Adipocyte (in vitro differentiated cells): ENCODE results near the gene FHL2.
A peak's percentile ranks its signal among the peaks of the same experiment; 100 is the strongest.

Experiments
- DNase-seq: peaks from one replicate; pipeline ENCODE4 v3.0.0-alpha.2; 2015; ENCODE audit warnings: low read depth
- H3K27me3 ChIP-seq: replicated peaks from 2 replicates; pipeline ENCODE4 v1.7.0; 2013; ENCODE audit warnings: mild to moderate bottlenecking, low read length, moderate library complexity; ENCODE audit not compliant: control insufficient read depth, insufficient read depth
- H3K36me3 ChIP-seq: 2 replicates; pipeline ENCODE4 v1.7.0; 2013; ENCODE audit warnings: low read length, mild to moderate bottlenecking, moderate library complexity; ENCODE audit not compliant: control insufficient read depth, insufficient read depth, severe bottlenecking
- H3K4me1 ChIP-seq: 2 replicates; pipeline ENCODE4 v1.7.0; 2013; ENCODE audit warnings: mild to moderate bottlenecking, low read length, moderate library complexity; ENCODE audit not compliant: control insufficient read depth, insufficient read depth
- H3K4me3 ChIP-seq: 2 replicates; pipeline ENCODE4 v1.7.0; 2013; ENCODE audit warnings: mild to moderate bottlenecking, low read length, moderate library complexity
- H3K9ac ChIP-seq: 2 replicates; pipeline ENCODE4 v1.7.0; 2013; ENCODE audit warnings: mild to moderate bottlenecking, low read length, moderate library complexity
- H3K9me3 ChIP-seq: 2 replicates; pipeline ENCODE4 v1.7.0; 2013; ENCODE audit warnings: mild to moderate bottlenecking, low read length, moderate library complexity; ENCODE audit not compliant: control insufficient read depth

Gene FHL2

DNA sequence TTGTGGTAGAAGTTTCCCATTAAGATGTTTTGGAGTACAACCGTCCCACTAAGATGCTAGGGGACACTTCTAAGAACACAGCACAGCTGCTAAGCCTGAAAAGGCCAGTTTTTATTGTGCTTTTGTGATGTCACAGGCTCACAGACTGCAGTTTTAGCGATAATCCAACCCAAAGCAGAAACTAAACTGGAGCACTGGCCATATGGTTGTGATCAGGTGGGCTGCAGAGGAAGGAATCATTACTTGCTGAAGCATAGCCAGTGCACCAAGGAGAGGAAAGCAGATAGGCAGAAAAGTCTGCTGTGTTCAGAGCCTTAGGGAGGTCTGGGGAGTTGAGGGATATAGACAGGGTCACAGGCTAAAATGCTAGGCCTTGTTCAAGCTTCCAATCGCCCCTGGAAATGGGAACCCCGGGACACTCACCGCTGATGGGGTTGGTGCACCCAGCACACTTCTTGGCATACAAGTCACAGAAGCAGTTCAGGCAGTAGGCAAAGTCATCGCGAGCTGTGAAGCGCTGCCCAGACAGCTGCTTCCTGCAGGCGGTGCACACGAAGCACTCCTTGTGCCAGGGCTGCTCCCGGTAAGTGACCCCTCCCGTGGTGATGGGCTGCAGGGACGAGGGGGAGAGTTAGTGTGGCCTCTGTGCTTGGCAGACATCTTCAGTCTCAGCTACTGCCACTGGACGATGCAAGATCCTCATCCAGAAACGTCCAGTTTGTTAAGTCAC is 35.8 kb downstream of the FHL2 start:
- H3K9ac ChIP-seq = no peak overlapping the region
- H3K27me3 ChIP-seq = no peaks in the 10 kb centered on the region
- H3K36me3 ChIP-seq = peaks cover 96% of the 10 kb centered on the region
- peaks cover 5% of the 10 kb centered on the region for H3K4me1 ChIP-seq
- no peak for DNase-seq
- no peaks in the 10 kb centered on the region for H3K9me3 ChIP-seq
- H3K4me3 ChIP-seq = no peak overlapping the region

DNA sequence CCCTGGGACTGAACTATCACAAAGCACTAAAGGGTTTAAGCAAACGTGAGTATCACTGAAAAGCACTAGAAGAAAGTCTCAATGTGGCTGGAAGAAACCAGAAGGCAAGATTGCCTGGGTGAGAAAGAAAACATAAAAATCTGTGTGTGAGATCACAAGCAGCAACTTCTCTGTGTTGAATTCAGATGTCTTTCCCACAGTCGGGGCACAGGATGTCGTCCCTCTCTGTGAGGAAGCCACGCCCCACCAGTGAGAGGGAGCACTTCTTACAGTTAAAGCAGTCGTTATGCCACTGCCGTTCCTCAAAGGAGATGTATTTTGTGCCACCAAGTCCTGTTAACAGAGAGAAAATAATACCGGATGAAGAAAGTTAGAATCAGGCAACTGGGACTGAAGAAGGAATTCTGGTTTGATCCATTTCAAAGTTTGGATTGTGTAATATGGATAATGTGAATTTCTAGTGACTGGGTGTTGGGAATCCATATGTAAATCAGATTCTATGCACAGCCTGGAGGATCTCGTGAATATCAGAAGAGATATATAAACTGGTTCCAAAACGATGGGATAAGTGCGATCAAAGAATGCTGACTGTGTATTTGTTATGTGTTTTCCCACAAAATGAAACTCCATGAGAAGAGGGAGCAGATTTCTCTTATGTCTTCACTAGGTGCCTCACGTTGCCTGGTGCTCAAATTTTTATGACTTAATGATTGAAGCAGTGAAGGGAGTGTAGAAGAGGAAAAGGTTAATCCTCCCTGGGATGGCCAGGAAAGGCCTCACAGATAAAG is 37.6 kb downstream of the FHL2 start:
- DNase-seq = no peak
- H3K4me3 ChIP-seq = no peak overlapping the region
- peaks cover 82% of the 10 kb centered on the region for H3K36me3 ChIP-seq
- H3K4me1 ChIP-seq = peaks cover 5% of the 10 kb centered on the region
- H3K27me3 ChIP-seq = no peaks in the 10 kb centered on the region
- H3K9me3 ChIP-seq = no peaks in the 10 kb centered on the region
- no peak overlapping the region for H3K9ac ChIP-seq

DNA sequence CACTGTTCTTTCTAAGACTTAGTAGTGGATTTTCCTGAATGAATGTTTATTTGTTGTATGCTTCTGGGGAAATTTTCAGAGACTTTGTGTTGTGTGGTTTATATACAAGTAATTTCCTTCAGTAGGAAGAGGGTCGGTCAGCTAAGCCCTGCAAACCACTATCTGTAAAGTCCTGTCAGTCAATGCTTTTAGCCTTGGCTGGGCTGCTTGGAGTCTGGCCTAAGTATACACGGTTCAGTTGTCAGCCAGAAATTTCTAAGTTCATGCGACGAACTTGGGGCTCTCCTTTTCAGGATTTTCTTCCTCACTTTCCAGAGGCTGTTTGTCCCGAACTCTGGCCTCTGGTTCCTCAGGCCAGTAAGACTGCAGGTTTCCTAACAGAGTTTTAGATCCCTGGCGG is 40.3 kb downstream of the FHL2 start:
- no peak for DNase-seq
- H3K4me1 ChIP-seq = peaks cover 5% of the 10 kb centered on the region
- no peak overlapping the region for H3K9ac ChIP-seq
- H3K36me3 ChIP-seq = peaks cover 66% of the 10 kb centered on the region
- H3K27me3 ChIP-seq = no peaks in the 10 kb centered on the region
- H3K4me3 ChIP-seq = no peak overlapping the region
- H3K9me3 ChIP-seq = no peaks in the 10 kb centered on the region

DNA sequence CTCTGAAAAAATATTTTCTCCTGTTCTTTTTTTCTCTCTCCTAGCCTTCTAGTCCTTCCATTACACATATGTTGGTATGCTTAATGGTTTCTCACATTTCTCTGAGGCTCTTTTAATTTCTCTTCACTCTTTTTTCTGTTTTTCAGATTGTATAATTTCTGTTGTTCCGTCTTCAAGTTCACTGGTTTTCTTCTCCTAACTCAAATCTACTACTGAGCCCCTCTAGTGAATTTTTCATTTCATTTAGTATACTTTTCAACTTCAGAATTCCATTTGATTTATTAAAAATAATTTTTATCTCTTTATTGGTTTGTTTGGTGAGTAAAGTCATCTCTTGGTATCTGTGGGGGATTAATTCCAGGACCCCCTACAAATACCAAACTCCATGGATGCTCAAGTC is 41.7 kb downstream of the FHL2 start:
- no peak for DNase-seq
- Histone ChIP-seq H3K9me3 (no peaks in the 10 kb centered on the region), H3K27me3 (no peaks in the 10 kb centered on the region), H3K36me3 (peaks cover 59% of the 10 kb centered on the region), H3K9ac (no peak overlapping the region), H3K4me1 (peaks cover 5% of the 10 kb centered on the region), H3K4me3 (no peak overlapping the region)

DNA sequence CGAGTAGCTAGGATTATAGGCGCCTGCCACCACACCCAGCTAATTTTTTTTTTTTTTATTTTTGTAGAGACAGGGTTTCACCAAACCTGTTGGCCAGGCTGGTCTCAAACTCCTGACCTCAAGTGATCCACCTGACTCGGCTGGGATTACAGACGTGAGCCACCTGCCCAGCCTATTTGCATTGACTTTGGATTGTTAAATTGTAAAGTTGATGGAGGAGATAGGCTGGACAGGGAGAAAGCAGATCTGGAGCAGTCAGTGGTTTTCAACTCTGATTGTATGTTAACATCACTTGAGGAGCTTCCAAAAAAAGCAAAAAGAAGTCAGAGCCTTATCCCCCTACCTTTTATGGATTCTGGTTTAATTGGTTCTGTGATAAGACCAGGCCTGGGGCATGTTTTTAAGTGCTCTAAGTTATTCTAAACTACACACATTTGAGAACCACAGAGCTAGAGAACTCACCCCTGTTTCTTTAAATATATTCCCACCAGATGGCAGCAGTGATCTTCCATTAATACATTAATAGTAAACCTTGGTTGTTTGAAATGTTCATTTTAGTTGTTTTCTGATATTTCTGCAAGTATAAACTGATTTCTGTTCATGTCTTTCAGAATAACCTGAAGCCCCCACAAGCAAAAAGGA is 54.0 kb downstream of the FHL2 start:
- H3K36me3 ChIP-seq = peaks cover 97% of the 10 kb centered on the region
- no peak overlapping the region for H3K4me3 ChIP-seq
- peak; percentile 83 for DNase-seq

DNA sequence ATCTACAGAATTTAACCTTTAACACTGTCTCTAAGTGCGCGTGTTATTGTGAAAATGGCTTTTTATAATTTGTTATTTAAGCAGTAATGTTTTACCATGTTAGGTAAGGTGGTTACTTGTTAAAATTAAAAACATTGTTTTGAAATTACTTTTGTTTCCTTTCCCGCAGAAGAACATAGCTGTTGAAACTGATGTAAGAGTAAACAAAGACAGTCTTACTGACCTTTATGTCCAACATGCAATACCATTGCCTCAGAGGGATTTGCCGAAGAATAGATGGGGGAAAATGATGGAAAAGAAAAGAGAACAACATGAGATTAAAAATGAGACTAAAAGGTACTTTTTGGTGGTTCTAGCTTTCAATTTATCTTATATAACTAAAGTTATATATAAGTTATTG is 59.4 kb downstream of the FHL2 start:
- H3K4me3 ChIP-seq = peak overlapping the region; percentile 100
- H3K9me3 ChIP-seq = no peaks in the 10 kb centered on the region
- DNase-seq = no peak
- peak overlapping the region; percentile 91 for H3K9ac ChIP-seq
- peaks cover 30% of the 10 kb centered on the region for H3K4me1 ChIP-seq
- H3K27me3 ChIP-seq = no peaks in the 10 kb centered on the region
- peaks cover 48% of the 10 kb centered on the region for H3K36me3 ChIP-seq

More for the DNA sequence above, 54.0 kb downstream of the FHL2 start:
- no peaks in the 10 kb centered on the region for H3K9me3 ChIP-seq
- H3K27me3 ChIP-seq = no peaks in the 10 kb centered on the region
- peaks cover 3% of the 10 kb centered on the region for H3K4me1 ChIP-seq
- H3K9ac ChIP-seq = no peak overlapping the region

DNA sequence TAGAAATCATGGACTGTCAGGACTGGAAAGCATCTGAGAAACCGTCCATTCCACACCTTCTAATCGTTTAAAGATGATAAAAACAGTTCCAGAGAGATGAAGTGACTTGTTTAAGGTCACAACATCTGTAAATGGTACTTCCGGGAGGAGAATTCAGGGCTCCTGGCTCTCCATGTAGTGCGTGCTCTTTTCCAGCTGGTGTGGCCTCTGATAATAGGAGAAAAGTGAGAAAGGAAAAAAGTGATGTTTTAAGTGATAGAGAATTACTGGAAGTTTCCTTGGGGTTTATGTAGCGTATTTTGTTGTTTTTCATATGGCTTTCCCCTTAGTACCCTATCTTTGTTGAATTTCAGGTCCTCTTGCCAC is 60.8 kb downstream of the FHL2 start:
- DNase-seq = no peak
- H3K4me3 ChIP-seq = peak overlapping the region; percentile 100

DNA sequence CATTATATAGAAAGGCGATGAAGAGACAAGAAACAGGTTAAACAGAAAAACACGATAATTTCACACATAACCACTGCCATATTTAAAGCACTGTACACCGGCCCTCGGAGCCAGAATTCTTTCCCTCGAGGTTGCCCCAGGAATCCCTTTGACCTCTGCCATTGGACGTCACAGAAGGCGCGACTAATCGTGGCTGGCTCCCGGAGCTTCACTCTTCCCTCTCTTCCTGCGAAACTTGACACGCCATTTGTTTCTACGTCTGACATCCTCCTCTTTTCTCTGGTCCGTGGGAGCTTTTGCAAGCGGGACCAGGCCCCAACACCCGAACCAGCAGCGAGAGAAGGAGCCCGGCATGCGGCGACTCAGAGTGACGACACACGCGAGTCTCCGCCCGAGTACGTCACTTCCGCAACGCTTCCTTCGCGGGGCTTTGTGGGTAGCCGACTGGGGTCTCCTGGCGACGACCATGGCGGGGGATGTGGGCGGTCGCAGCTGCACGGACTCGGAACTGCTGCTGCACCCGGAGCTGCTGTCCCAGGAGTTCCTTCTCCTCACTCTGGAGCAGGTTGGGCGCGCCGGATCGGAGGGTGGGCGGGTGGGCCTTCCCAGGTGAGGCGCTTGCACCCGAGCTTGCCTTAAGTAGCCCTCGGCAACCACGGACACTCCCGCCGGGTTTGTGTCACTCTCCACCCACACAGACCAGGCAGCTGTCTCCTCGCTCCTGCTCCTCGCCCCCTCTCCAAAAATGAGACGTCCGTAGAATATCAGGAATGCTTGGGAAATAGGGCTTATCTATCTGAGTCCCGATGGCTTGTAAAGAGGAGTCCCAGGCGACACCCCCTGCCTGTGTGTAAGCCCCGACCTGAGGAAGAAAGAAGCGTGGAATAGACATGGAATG is 61.5 kb downstream of the FHL2 start, which contains the start of gene C2orf49:
TSS of gene C2orf49 (plus strand) at position 419 of the 898 bp plus-strand sequence. CDS start at position 467, 48 bp downstream.
- peaks cover 33% of the 10 kb centered on the region for H3K36me3 ChIP-seq
- no peaks in the 10 kb centered on the region for H3K9me3 ChIP-seq
- H3K9ac ChIP-seq = peak within 1 kb of the TSS; percentile 91
- no peaks in the 10 kb centered on the region for H3K27me3 ChIP-seq
- peak; percentile 95 for DNase-seq
- H3K4me1 ChIP-seq = peaks cover 30% of the 10 kb centered on the region
- peak within 1 kb of the TSS; percentile 100 for H3K4me3 ChIP-seq

More for the DNA sequence above, 60.8 kb downstream of the FHL2 start:
- Histone ChIP-seq H3K9me3 (no peaks in the 10 kb centered on the region), H3K9ac (peak overlapping the region; percentile 91), H3K4me1 (peaks cover 30% of the 10 kb centered on the region), H3K36me3 (peaks cover 40% of the 10 kb centered on the region), H3K27me3 (no peaks in the 10 kb centered on the region)

DNA sequence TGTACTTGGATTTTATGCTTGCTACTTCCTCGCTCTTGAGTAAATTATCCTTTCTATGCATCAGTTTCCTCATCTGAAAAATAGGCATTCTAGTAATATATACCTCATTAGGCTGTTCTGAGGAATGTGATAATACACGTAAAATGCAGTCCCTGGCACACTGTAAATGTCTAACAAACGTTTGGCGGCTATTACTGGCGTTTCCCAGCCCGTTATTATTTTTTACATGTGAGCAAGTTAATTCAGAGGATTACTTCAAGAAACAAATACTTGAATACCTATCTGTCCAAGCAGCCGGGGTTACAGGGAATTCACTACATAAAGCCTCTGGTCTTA is 62.1 kb downstream of the FHL2 start:
- Histone ChIP-seq H3K9ac (peak overlapping the region; percentile 91), H3K9me3 (no peaks in the 10 kb centered on the region), H3K4me3 (peak overlapping the region; percentile 100), H3K36me3 (peaks cover 28% of the 10 kb centered on the region), H3K27me3 (no peaks in the 10 kb centered on the region), H3K4me1 (peaks cover 30% of the 10 kb centered on the region)
- DNase-seq = no peak

DNA sequence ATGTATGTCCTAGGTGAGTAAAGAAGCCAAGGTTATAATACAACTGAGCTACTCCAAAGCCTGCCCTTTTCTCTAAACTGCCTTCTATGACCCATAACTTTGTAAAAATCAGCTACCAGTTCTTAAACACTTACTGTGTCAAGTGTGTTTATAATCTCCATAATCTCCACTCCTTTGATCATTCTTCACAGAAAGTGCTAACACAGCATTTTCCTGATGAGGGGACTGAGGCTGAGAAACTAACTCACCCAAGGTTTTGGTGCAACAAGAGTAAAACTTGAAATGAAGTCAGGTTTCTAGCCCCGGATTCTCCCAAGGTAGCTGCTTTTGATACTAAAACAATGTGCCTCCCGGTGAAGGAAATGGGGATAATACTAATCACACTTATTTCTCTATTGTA is 63.4 kb downstream of the FHL2 start:
- H3K36me3 ChIP-seq = peaks cover 15% of the 10 kb centered on the region
- no peaks in the 10 kb centered on the region for H3K27me3 ChIP-seq
- no peak overlapping the region for H3K4me3 ChIP-seq
- H3K9me3 ChIP-seq = no peaks in the 10 kb centered on the region
- H3K9ac ChIP-seq = no peak overlapping the region
- DNase-seq = no peak
- H3K4me1 ChIP-seq = peaks cover 36% of the 10 kb centered on the region
